Spinal cord (tissue), 10 donors: ENCODE results near the gene ZNF660. TPM values are rescaled to one million over a fixed set of nuclear protein-coding genes. Genes with fewer than 3 reads are reported as not detected.
"Not testable (repeated sequence)": the region's sequence is repeated elsewhere in the genome, so short reads cannot be mapped to it uniquely, and the experiment has no call there.

Experiments
- DNase-seq, 6 donors: peaks; one replicate each; pipeline versions ENCODE4 v3.0.0 to v3.0.0-alpha.2; 2013 to 2015; ENCODE audit warnings: low spot score in 6 of 6, low read depth in 4 of 6
- H3K27ac ChIP-seq: one replicate; pipeline ENCODE4 v1.5.1; 2013; ENCODE audit warnings: low read depth, low read length, control low read depth
- H3K27me3 ChIP-seq: one replicate; pipeline ENCODE4 v1.6.1; 2013; ENCODE audit warnings: low read length; ENCODE audit not compliant: control insufficient read depth, insufficient read depth
- H3K36me3 ChIP-seq: one replicate; pipeline ENCODE4 v1.6.1; 2013; ENCODE audit warnings: low read length; ENCODE audit not compliant: control insufficient read depth, insufficient read depth
- H3K4me1 ChIP-seq: one replicate; pipeline ENCODE4 v1.6.1; 2013; ENCODE audit warnings: low read length; ENCODE audit not compliant: control insufficient read depth, insufficient read depth
- H3K4me3 ChIP-seq: one replicate; pipeline ENCODE4 v1.5.1; 2013; ENCODE audit warnings: low read depth, low read length, control low read depth
- H3K9me3 ChIP-seq: one replicate; pipeline ENCODE4 v1.6.1; 2013; ENCODE audit warnings: low read length; ENCODE audit not compliant: control insufficient read depth, insufficient read depth
- WGBS: methylation state at CpG from one replicate; pipeline ENCODE4 v1.1.5; 2013; ENCODE audit warnings: missing lambda C conversion rate; ENCODE audit not compliant: insufficient coverage; 5-methylcytosine and 5-hydroxymethylcytosine counted together
- long read RNA-seq, 4 donors: transcript quantifications; one replicate each; lab custom pipeline, GENCODE V29; 2026
- polyA plus RNA-seq, 2 donors: library from polyadenylated mRNA; unstranded; fragments of 120-200 nt; gene quantifications; one replicate each; pipeline ENCODE4 v1.2.1, GENCODE V29; 2013; ENCODE audit not compliant: insufficient read length in 2 of 2
- total RNA-seq, 2 donors: library from RNA; depleted of rRNA in 1 of 2; stranded (reverse); fragments of 120-200 nt in 1 of 2; fragments of >200 nt in 1 of 2; gene quantifications; one replicate each; pipeline versions ENCODE4 v1.2.3 to v1.2.4, GENCODE V29; 2013 to 2014
- donor health status: healthy.

The ZNF660 gene
- total RNA-seq (10 to 100 TPM; 10.0 to 12.7 TPM), polyA plus RNA-seq (1 to 10 TPM; 8.3 to 9.3 TPM)
- long read RNA-seq, donor 1, partial matches to known transcripts, result 0 of 1 reads
- long read RNA-seq, donor 1, other reads (novel, unspliced or antisense), result 0 of 1 reads
- long read RNA-seq, donor 2, full-length matches to known transcripts, result 2 of 2 reads
- long read RNA-seq, donor 2, partial matches to known transcripts, result 0 of 2 reads
- long read RNA-seq, donor 2, other reads (novel, unspliced or antisense), result 0 of 2 reads
- long read RNA-seq, donor 3, result 0 reads
- long read RNA-seq, donor 4, partial matches to known transcripts, result 0 of 1 reads
- long read RNA-seq, donor 4, other reads (novel, unspliced or antisense), result 0 of 1 reads

DNA sequence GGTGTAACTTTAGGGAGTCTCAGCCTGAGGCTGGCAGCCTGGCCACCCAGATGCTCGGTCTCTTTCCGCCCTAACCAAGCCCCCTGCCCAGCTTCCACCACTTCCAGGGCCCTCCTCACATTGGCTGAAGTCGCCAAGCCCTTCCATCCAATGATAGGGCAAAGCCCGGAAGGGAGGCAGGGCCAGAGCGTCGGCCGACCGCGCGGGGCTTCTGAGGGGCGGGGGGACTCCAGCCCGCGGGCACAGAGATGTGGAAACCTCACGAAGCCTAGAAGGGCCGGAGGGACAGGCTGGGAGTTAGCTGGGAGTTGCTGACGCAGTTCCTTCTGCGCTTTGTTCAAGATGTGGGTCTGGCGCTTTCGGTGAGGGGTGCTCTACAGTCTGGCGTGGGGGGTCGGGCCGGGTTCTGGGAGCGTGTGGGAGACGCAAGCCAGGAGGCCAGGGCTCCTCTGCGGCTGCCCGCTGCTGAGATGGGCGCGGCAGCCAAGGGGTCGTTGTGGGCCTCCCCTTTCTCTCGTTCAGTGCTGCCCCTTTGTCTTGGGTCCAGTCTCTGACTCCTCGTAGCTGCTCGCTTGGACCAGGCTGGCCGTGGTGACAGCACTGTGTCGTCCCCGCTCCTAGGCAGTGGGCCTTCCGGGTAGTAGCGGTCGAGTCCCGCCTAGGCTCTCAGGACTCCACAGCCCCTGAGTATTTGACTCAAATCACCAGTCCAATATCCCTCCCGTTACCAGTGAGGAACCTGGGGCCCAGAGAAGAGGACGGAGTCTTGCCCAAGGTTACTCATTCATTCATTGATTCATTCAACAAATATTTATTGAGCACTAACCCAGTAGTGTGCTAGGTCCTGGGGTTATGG, at the start of gene ZNF660:
ZNF660 (plus strand) TSS at position 319 of the 856 bp plus-strand sequence. CDS start 9,230 bp downstream, outside the sequence.
- DNase-seq, result peak; percentile 75 to 98 (median 88)
- Histone ChIP-seq H3K27ac (peak within 1 kb of the TSS; percentile 93), H3K4me3 (peak within 1 kb of the TSS; percentile 94), H3K9me3 (no peaks in the 10 kb centered on the region), H3K27me3 (no peaks in the 10 kb centered on the region), H3K4me1 (peaks cover 4% of the 10 kb centered on the region), H3K36me3 (peaks cover 18% of the 10 kb centered on the region)
- 0% methylated on average over 39 of the region's 41 CpGs for WGBS

DNA sequence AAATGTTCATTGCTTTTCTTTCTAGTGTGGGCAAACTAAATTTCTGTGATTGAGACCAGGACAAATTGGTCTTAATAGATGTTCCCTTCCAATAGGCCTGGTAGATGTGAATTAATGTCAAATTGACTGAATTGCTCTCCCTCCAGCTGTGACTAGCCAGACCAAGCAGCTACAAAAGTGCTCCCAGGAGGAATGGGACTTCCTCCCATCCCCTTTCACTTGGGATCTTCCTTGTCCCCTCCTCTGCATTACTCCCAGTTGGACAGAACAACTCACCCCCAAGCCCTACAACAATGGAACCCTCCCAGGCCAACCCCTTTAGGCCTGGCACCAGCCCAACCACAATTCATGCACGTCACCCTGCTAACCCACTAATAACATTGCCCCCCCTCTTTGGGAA, 49.4 kb upstream of the ZNF660 start:
- H3K27me3 ChIP-seq, result peaks cover 10% of the 10 kb centered on the region

DNA sequence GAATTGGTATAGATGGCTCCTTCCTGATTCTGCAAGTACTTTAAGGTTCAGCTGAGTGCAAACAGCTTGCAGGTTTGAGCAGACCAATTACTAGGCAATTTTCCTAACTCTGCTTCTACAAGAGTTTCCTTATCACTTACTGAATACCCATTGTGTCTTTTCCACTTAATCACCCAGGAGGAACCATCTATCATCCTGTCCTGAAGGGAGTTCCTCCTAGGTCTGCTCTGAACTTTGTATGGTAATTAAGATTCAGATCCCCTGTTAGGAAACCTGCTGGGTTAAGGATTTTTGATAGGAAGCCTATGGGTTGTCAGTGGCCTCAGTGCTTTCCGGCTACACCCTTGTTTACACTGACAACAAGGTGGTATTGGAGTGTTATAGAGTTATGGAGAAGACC, 40.0 kb upstream of the ZNF660 start:
- not testable (repeated sequence) for H3K27me3 ChIP-seq, H3K4me3 ChIP-seq, H3K4me1 ChIP-seq, H3K9me3 ChIP-seq, H3K36me3 ChIP-seq, DNase-seq, H3K27ac ChIP-seq
- WGBS, result no CpG with 5 or more reads among the region's 1 CpG

More for the DNA sequence above, 49.4 kb upstream of the ZNF660 start:
- H3K27ac ChIP-seq, result no peak overlapping the region
- DNase-seq, result peak in 1 of 6 donors; percentile 8
- no peaks in the 10 kb centered on the region for H3K9me3 ChIP-seq
- no peak overlapping the region for H3K4me3 ChIP-seq
- H3K36me3 ChIP-seq, result no peaks in the 10 kb centered on the region
- no peaks in the 10 kb centered on the region for H3K4me1 ChIP-seq
- 0% methylated on average over 1 of the region's 1 CpG for WGBS

DNA sequence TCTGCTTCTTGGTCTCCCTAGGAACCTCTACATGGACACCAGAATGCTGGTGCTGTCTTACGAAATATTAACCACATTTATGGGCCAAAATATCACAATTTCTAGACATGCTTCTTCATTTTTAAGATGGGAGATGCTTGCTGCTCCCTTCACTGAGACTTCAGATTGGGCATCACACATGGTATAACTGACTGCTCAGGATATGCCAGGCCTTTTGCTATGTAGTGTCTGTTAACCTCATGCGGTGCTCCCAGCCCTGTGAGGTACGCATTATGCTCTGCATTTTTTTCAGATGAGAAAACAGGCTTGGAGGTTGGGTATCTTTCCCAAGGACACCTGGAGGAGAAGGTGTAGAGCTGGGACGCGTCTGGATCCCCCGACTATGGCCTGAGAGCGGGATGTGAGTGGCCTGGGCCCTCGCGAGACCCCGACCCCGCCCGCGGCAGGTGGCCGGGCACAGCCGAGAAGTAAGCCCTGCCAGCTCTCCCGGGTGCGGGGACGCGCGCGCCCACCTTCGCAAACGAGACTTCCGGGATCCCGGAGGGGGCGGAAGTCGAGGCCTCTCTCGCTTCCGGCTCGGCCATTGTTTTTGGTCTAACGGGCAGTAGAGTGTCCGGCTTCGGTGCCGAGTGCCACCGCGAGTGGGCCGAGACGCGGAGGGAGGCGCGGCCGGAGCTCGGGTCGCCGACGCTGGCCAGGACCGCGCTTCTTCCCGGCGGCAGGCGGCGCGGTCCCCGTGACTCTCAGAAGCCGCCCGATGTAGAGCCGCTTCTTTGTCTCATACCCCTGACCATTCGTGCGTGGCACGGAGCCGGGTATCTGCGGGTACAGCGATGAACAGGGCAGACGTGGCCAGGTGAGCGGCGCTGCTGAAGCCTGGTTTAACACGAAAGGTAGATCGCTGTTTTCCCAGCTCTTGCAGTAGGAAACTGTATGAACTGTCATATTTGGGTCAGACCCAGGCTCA, 29.9 kb upstream of the ZNF660 start, which contains the start of gene ZKSCAN7:
ZKSCAN7 (plus strand) TSS at position 568 of the 967 bp plus-strand sequence. CDS start 1,855 bp downstream, outside the sequence.
- WGBS, result 1% methylated on average over 67 of the region's 68 CpGs
- H3K27me3 ChIP-seq, result peaks cover 4% of the 10 kb centered on the region
- H3K4me3 ChIP-seq, result peak within 1 kb of the TSS; percentile 82
- H3K27ac ChIP-seq, result peak within 1 kb of the TSS; percentile 67
- peaks cover 16% of the 10 kb centered on the region for H3K36me3 ChIP-seq
- peaks cover 9% of the 10 kb centered on the region for H3K4me1 ChIP-seq
- no peaks in the 10 kb centered on the region for H3K9me3 ChIP-seq
- DNase-seq, result peak; percentile 50 to 96 (median 66)

DNA sequence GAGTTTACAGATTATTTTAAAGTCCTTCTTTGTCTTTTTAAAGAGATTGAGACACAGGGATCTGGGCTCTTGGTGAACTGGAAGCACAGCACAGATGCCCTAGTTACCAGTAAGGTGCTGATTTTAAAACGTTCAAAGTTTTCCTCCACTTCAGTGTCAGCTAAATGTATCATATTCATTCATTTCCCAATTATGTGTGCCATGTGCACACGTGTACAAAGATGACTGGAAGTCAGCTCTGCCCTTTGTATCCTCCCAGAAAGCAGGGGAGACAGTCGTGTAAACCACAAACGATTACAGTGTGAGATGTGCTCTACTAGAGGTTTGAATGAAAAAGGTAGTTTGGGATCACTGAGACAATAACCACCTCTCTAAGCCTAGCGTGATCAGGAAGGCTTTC, 29.0 kb upstream of the ZNF660 start:
- Histone ChIP-seq H3K27ac (peak overlapping the region; percentile 67), H3K4me1 (peaks cover 9% of the 10 kb centered on the region), H3K36me3 (peaks cover 21% of the 10 kb centered on the region), H3K9me3 (no peaks in the 10 kb centered on the region), H3K4me3 (peak overlapping the region; percentile 82), H3K27me3 (peaks cover 4% of the 10 kb centered on the region)
- peak in 5 of 6 donors; percentile 2 to 64 (median 31) for DNase-seq
- WGBS, result 0% methylated on average over 2 of the region's 5 CpGs

DNA sequence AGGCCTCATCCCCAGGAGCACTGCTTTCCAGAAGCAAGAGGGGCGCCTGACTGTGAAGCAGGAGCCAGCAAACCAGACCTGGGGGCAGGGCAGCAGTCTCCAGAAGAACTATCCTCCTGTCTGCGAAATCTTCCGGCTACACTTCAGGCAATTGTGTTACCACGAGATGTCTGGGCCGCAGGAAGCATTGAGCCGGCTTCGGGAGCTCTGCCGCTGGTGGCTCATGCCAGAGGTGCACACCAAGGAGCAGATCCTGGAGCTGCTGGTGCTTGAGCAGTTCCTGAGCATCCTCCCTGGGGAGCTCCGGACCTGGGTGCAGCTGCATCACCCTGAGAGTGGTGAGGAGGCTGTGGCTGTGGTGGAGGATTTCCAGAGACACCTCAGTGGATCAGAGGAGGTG, 27.7 kb upstream of the ZNF660 start:
- Histone ChIP-seq H3K27me3 (no peaks in the 10 kb centered on the region), H3K27ac (no peak overlapping the region), H3K4me1 (peaks cover 9% of the 10 kb centered on the region), H3K36me3 (peaks cover 27% of the 10 kb centered on the region), H3K4me3 (no peak overlapping the region), H3K9me3 (peaks cover 1% of the 10 kb centered on the region)
- WGBS, result over 99% methylated on average over 9 of the region's 9 CpGs
- no peak for DNase-seq

DNA sequence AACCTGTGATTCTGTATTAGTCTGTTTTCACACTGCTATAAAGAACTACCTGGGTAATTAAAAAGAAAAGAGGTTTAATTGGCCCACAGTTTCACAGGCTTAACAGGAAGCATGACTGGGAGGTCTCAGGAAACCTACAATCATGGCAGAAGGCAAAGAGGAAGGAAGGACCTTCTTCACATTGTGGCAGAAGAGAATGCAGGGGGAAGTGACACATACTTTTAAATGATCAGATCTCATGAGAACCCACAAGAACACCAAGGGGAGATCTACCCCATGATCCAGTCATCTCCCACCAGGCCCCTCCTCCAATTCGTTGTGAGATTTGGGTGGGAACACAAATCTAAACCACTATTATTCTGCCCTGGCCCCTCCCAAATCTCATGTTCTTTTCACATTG, 23.7 kb upstream of the ZNF660 start:
- Histone ChIP-seq H3K4me1 (peaks cover 9% of the 10 kb centered on the region), H3K27me3 (no peaks in the 10 kb centered on the region), H3K4me3 (no peak overlapping the region), H3K9me3 (peaks cover 1% of the 10 kb centered on the region), H3K27ac (no peak overlapping the region), H3K36me3 (peaks cover 40% of the 10 kb centered on the region)
- no peak for DNase-seq
- 100% methylated on average over 1 of the region's 1 CpG for WGBS

DNA sequence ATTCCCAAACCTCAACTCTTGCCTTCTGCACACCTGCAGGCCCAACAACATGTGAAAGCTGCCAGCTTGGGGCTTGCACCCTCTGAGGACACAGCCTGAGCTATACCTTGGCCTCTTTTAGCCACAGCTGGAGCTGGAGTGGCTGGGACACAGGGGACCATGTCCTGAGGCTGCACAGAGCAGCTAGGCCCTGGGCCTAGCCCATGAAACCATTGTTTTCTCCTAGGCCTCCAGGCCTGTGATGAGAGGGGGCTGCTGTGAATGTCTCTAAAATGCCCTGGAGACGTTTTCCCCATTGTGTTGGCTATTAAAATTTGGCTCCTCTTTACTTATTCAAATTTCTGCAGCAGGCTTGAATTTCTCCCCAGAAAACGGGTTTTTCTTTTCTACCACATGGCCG, 22.6 kb upstream of the ZNF660 start:
- DNase-seq, result no peak
- 93% methylated on average over 3 of the region's 3 CpGs for WGBS
- Histone ChIP-seq H3K27ac (no peak overlapping the region), H3K4me1 (peaks cover 5% of the 10 kb centered on the region), H3K4me3 (no peak overlapping the region), H3K27me3 (no peaks in the 10 kb centered on the region), H3K36me3 (peaks cover 40% of the 10 kb centered on the region), H3K9me3 (peaks cover 1% of the 10 kb centered on the region)

DNA sequence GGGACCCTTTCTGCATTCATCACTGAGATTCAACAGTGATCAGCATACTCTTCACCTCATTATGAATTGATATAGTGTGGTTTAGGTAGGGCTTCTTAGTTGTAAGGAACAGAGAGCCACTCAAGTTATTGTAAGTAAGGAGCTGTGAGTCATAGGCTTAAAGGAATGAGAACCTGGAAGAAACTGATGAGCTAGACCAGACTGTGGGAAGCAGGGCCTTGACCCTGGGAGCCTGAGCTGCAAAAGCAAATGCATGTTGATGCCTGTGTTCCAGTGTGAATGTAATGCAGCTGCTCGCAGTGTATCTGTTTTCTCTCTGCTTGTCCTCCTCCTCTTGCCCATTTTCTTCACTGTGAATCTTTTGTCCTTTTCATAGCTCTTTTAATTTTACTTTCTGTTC, 16.2 kb upstream of the ZNF660 start:
- DNase-seq, result no peak
- Histone ChIP-seq H3K9me3 (no peaks in the 10 kb centered on the region), H3K27ac (no peak overlapping the region), H3K36me3 (peaks cover 40% of the 10 kb centered on the region), H3K4me1 (no peaks in the 10 kb centered on the region), H3K27me3 (no peaks in the 10 kb centered on the region), H3K4me3 (no peak overlapping the region)
- 100% methylated on average over 1 of the region's 1 CpG for WGBS
